GM12801 (cell line): ENCODE measurements around the gene POLR3H.

Experiments used
- CTCF ChIP-seq: IDR thresholded peaks from one replicate; pipeline ENCODE4 v1.5.1; 2011; ENCODE audit warnings: control low read depth; ENCODE audit not compliant: insufficient read length; ENCODE audit errors: extremely low read depth

The POLR3H gene

GRCh38 chr22:41530890-41531714, 13.2 kb downstream of the POLR3H start:
- TF ChIP-seq CTCF = no peak

GRCh38 chr22:41528938-41529561, 15.2 kb downstream of the POLR3H start:
- TF ChIP-seq CTCF = no peak

- no peak for TF ChIP-seq CTCF
Observed at GRCh38 chr22:41528132-41528766, 16.0 kb downstream of the POLR3H start.

GRCh38 chr22:41526830-41527799, 17.2 kb downstream of the POLR3H start:
- no peak for TF ChIP-seq CTCF

GRCh38 chr22:41526226-41526829, 17.9 kb downstream of the POLR3H start:
- TF ChIP-seq CTCF = no peak

GRCh38 chr22:41525450-41526225, 18.6 kb downstream of the POLR3H start:
- no peak for TF ChIP-seq CTCF
